ENCODE measurements around the gene RING1.

DNA sequence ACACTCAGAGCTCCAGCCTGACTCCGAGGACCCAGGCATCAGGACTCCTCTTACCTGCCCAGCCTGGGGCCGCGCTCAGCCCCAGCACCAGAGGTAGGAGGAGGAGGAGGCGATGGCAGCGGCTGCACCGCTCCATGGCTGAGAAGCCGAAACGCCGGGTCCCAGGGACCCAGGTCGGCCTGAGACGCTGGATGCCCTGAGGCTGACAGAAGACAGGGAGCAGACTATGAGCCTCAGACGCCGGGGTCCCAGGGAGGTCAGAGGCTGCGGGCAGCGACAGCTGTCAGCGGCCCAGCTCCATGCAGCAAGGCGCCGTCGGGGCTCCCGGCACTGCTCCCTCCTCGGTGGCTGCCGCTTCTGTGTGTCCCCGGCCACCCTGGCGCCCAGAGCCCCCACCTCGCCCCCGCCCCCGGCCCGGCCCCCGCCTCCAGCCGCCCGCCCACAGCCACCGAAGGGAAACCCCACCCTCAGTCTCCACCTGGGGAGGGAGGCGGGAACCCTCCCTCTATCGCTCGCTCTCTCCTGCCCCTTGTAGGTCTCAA is 16.1 kb upstream of the RING1 start, which contains the start of gene COL11A2:
- TF ChIP-seq CTCF (IDR thresholded peaks at IDR 0.05) (no peak), POLR2A (IDR thresholded peaks at IDR 0.05) (no peak), EP300 (IDR thresholded peaks at IDR 0.05) (no peak)
